ENCODE data around the gene SPRTN.
A peak's percentile ranks its signal among the peaks of the same experiment; 100 is the strongest.

SPRTN gene

DNA sequence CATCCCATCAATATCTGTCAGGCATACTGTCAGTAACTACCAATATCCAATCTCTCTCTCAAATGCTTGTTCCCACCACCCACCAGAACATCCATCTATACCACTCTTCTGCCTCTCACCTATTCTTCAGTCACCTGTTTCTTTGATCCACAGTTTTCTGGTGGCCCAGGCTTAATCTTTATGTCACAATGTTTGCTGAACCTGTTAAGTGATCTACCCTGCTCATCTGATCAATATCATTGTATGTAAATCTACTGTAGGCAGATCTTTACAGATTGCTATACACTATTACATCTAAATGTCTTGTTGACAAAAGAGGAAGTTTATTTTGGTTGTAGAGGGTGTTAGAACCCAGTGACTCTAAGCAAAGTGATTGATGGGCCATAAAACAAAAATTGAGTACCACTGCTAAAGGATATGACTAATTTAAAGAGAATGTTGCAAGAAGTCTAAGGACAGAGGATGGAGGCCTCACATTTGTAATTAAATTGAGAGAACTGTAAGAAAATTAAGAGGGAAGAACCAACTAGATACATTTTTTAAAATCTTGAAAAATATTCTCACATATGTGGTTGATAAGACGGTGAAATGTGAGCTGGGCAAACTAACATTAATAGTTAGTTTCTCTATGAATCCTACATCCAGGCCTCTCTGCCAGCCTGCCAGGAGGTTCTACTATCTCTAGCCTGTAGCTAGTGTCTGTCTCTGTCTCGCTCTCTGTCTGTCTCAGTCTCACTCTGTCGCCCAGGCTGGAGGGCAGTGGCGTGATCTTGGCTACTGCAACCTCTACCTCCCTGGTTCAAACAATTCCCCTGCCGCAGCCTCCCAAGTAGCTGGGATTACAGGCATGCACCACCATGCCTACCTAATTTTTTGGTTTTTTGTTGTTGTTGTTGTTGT lies 49.9 kb downstream of the SPRTN start:
- no peak overlapping the region for H3K4me3 ChIP-seq (ENCODE audit: low read depth, low read length)
- TF ChIP-seq, protein P1, sequence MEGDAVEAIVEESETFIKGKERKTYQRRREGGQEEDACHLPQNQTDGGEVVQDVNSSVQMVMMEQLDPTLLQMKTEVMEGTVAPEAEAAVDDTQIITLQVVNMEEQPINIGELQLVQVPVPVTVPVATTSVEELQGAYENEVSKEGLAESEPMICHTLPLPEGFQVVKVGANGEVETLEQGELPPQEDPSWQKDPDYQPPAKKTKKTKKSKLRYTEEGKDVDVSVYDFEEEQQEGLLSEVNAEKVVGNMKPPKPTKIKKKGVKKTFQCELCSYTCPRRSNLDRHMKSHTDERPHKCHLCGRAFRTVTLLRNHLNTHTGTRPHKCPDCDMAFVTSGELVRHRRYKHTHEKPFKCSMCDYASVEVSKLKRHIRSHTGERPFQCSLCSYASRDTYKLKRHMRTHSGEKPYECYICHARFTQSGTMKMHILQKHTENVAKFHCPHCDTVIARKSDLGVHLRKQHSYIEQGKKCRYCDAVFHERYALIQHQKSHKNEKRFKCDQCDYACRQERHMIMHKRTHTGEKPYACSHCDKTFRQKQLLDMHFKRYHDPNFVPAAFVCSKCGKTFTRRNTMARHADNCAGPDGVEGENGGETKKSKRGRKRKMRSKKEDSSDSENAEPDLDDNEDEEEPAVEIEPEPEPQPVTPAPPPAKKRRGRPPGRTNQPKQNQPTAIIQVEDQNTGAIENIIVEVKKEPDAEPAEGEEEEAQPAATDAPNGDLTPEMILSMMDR (IDR thresholded peaks at IDR 0.05; ENCODE audit: low read depth, low read length, missing control alignments), result no peak
- in situ Hi-C loops (cut with HindIII; ENCODE audit: low sequenced_read_pairs), result no loop called here
- DNase-seq (ENCODE audit: low read depth), result no peak

DNA sequence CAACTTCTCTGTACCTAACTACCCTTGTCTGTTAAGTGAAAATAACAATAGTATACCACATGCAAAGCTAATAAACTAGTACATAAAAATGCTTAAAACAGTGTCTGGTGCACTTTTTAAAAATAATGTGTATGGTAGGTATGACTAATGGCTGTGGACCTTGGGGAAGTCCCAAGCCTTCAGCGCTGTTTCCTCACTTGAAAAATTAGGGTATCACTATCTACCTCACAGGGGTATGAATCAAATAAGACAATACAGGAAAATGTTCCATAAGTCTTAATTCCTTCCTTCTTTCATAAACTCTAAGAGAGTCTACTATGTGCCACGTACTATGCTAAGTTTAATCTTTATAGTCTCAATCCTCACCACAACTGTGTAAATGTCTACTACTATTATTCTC lies 52.0 kb downstream of the SPRTN start:
- DNase-seq (ENCODE audit: low read depth), result no peak
- H3K4me3 ChIP-seq (ENCODE audit: low read depth, low read length), result no peak overlapping the region
- TF ChIP-seq, protein P1 (IDR thresholded peaks at IDR 0.05; ENCODE audit: low read depth, low read length, missing control alignments), result no peak
- in situ Hi-C loops (cut with HindIII; ENCODE audit: low sequenced_read_pairs), result no loop called here

DNA sequence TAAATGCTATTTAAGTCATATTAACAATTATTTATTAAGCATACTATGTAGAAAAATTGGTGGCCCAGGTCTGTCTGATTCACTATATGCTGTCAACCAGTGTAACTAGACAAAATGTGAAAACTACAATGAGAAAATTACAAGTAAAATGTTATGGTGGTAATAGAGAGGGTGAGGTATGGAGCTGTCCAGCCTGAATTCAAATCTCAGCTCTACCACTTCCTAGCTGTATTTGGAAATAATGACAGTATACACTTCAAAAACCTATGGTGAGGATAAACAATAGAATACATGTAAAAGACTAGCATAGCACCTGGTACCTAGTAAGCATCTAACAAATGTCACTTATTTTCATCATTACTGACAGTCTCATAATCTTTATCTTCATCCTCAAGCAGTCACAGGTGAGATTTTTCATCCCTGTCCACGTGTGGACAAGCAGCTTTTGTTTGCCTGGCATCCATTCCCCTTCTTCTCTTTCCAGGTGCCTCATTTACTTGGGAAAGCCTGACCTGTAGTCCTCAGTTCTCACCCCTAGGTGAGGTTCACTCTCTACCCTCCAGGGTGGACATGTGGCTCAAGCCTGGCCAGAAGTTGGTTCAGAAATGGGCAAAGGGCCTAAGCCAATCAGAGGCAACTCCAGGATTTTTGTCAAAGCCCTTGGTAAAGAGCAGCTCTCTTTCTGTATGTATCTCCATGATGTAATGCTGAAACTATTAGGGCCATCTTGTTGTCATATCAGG lies 54.5 kb downstream of the SPRTN start:
- no peak for DNase-seq (ENCODE audit: low read depth)
- H3K4me3 ChIP-seq (ENCODE audit: low read depth, low read length), result no peak overlapping the region
- in situ Hi-C loops (cut with HindIII; ENCODE audit: low sequenced_read_pairs), result no loop called here
- TF ChIP-seq, protein P1 (IDR thresholded peaks at IDR 0.05; ENCODE audit: low read depth, low read length, missing control alignments), result no peak

DNA sequence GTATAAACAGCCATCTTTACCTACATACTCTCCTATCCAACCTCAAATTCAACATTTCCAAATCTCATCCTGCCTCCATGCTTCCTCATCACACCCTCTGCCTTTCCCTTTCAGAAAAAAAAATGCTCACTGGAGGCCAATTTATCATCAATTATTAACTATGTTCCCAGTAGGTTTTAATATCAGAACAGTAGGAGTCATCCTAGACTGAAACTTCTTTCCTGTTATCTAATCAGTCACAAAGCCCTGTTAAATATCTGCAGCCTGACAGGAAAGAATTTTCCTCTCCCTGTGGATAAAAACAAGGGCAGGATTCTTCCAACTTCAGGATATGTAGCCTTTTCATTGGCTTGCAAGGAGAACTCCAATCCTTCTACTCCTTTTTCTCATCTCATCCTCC lies 55.6 kb downstream of the SPRTN start:
- in situ Hi-C loops (cut with HindIII; ENCODE audit: low sequenced_read_pairs), result no loop called here
- no peak overlapping the region for H3K4me3 ChIP-seq (ENCODE audit: low read depth, low read length)
- TF ChIP-seq, protein P1 (IDR thresholded peaks at IDR 0.05; ENCODE audit: low read depth, low read length, missing control alignments), result no peak
- no peak for DNase-seq (ENCODE audit: low read depth)

DNA sequence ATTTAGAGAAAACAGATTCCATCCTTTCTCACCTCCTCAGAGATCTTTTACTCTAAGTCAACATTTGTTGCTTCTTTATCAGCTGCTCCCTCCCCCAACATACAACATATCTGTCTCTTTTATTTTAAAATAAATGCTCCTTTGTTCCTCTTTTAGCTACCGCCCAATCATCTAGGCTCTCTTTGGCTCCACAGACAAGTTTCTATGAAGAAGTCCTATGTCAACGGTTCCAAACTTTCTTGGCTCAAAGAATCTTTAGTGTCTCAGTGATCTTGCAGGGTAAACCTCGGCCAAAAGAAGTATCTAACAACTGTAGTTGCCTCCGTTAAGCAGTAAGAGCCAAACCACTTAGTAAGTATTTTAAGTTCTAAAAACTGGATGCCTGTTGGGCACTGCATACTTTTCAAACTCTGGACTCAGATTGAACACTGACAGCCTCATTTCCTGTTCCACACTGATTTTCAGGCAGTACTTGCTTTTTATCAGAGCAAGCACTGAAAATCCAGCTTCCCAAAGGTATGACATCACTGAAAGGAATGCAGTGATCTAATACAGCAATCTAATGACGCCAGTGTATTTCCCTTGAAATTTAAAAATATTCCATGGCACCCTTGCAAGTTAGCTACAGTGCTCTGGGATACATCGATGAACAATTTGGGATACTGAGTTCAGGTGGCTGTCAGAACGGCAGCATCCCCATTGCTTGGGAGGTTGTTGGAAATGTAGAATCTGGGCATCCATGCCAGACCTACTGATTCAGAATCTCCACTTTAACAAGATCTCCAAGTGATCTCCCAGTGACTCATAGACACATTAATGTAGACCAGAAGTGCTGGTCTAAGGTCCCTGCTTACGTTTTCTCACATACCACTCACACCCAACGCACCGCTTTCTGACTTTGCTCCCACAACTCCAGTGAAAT lies 57.2 kb downstream of the SPRTN start:
- in situ Hi-C loops (cut with HindIII; ENCODE audit: low sequenced_read_pairs), result no loop called here
- peak; percentile 93 for DNase-seq (ENCODE audit: low read depth)
- TF ChIP-seq, protein P1 (IDR thresholded peaks at IDR 0.05; ENCODE audit: low read depth, low read length, missing control alignments), result no peak
- peak overlapping the region; percentile 2 for H3K4me3 ChIP-seq (ENCODE audit: low read depth, low read length)

DNA sequence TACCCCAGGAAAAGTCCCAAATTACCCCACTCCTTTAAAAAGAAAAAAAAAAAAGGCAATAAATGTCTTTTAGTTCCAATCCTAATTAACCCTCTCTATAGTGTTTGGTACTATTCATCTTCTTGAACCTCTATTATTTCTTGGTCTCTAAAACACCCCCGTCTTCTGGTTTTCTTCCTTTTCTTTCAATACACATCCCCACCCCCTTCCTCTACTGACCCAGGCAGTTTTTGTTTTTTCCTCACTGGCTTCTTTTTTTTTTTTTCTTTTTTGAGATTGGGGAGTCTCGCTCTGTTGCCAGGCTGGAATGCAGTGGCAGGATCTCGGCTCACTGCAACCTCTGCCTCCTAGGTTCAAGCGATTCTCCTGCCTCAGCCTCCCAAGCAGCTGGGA lies 57.9 kb downstream of the SPRTN start:
- H3K4me3 ChIP-seq (ENCODE audit: low read depth, low read length), result no peak overlapping the region

More for the DNA sequence above, 57.9 kb downstream of the SPRTN start:
- TF ChIP-seq, protein P1 (IDR thresholded peaks at IDR 0.05; ENCODE audit: low read depth, low read length, missing control alignments), result no peak
- DNase-seq (ENCODE audit: low read depth), result no peak
- in situ Hi-C loops (cut with HindIII; ENCODE audit: low sequenced_read_pairs), result no loop called here

All from astrocyte of the cerebellum (primary cell).